Smooth muscle cell (in vitro differentiated cells): ENCODE data around the gene COL4A2. TPM values are rescaled to one million over a fixed set of nuclear protein-coding genes. Genes with fewer than 3 reads are reported as not detected.

ENCODE experiments used
- DNase-seq: peaks from one replicate; lab custom pipeline; 2025; ENCODE audit not compliant: unreplicated experiment; lab: John Stamatoyannopoulos, UW
- H2AFZ ChIP-seq: fragments of 200-600 bp; sonication (generic); 2 replicates; pipeline ENCODE4 v1.6.0; 2016; ENCODE audit warnings: antibody characterized with exemption, low read depth, mild to moderate bottlenecking
- H3F3A ChIP-seq: fragments of 200-600 bp; sonication (generic); 2 replicates; pipeline ENCODE4 v1.6.0; 2017; ENCODE audit warnings: antibody characterized with exemption, low read depth
- H3K27ac ChIP-seq: fragments of 200-600 bp; sonication (generic); 2 replicates; pipeline ENCODE4 v1.5.1; 2016; ENCODE audit warnings: low read depth, mild to moderate bottlenecking
- H3K27me3 ChIP-seq: fragments of 200-600 bp; sonication (generic); 2 replicates; pipeline ENCODE4 v1.6.1; 2016; ENCODE audit warnings: low read depth, mild to moderate bottlenecking
- H3K36me3 ChIP-seq: fragments of 200-600 bp; sonication (generic); 2 replicates; pipeline ENCODE4 v1.5.1; 2016; ENCODE audit warnings: low read depth
- H3K4me1 ChIP-seq: fragments of 200-600 bp; sonication (generic); 2 replicates; pipeline ENCODE4 v1.5.1; 2016; ENCODE audit warnings: low read depth
- H3K4me2 ChIP-seq: fragments of 200-600 bp; sonication (generic); 2 replicates; pipeline ENCODE4 v1.6.0; 2016; ENCODE audit warnings: mild to moderate bottlenecking
- H3K4me3 ChIP-seq: fragments of 200-600 bp; sonication (generic); 2 replicates; pipeline ENCODE4 v1.5.1; 2016; ENCODE audit warnings: mild to moderate bottlenecking
- H3K79me2 ChIP-seq: fragments of 200-600 bp; sonication (generic); 2 replicates; pipeline ENCODE4 v1.6.0; 2016; ENCODE audit warnings: low read depth, mild to moderate bottlenecking
- H3K9ac ChIP-seq: fragments of 200-600 bp; sonication (generic); 2 replicates; pipeline ENCODE4 v1.6.0; 2016; ENCODE audit warnings: low read depth
- H3K9me3 ChIP-seq: fragments of 200-600 bp; sonication (generic); replicated peaks from 2 replicates; pipeline ENCODE4 v1.5.1; 2016; ENCODE audit warnings: low read depth
- H4K20me1 ChIP-seq: fragments of 200-600 bp; sonication (generic); 2 replicates; pipeline ENCODE4 v1.6.0; 2016; ENCODE audit warnings: low read depth
- WGBS: methylation state at CpG from one replicate; pipeline ENCODE4 v1.1.7; 2016; ENCODE audit warnings: low lambda C conversion rate; 5-methylcytosine and 5-hydroxymethylcytosine counted together
- polyA plus RNA-seq: library from polyadenylated mRNA; unstranded; fragments of >200 nt; fragmentation: Nextera tagmentation; extraction: Ambion mirVana; gene quantifications from 2 replicates; pipeline ENCODE4 v1.2.1, GENCODE V29; 2016
- total RNA-seq: library from RNA; depleted of rRNA; stranded (reverse); fragments of >200 nt; gene quantifications from 2 replicates; pipeline ENCODE4 v1.2.3, GENCODE V29; 2014
- TF ChIP-seq, protein P1 (sequence below): fragments of 200-600 bp; sonication (generic); IDR thresholded peaks from 2 replicates; pipeline ENCODE4 v1.5.1; 2017; ENCODE audit warnings: borderline replicate concordance, mild to moderate bottlenecking, antibody characterized with exemption; ENCODE audit not compliant: insufficient read depth, poor library complexity, severe bottlenecking

The COL4A2 gene
- total and polyA plus RNA-seq, 2 experiments from 2014 or later = 1,456 to 2,786 TPM

DNA sequence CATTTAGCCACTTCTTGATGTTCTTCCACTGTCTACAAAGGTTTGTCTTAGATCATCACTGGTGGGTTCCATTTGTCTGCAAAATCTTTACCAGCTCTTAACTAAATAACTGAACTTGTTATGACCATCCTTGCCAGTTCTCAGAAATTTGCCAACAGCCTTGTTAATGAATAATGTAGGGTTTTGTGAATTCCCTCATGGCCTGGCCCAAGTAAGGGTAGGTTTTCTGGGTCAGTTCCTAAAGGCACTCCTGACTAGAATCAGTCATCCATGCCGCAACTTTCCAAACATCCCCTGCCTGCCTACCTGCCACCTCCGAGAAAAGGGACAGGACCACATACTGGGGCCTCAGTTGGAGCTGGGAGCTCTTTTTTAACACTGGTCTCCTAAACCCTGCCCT is 4.1 kb upstream of the COL4A2 start:
- H3K9ac ChIP-seq = no peak overlapping the region

DNA sequence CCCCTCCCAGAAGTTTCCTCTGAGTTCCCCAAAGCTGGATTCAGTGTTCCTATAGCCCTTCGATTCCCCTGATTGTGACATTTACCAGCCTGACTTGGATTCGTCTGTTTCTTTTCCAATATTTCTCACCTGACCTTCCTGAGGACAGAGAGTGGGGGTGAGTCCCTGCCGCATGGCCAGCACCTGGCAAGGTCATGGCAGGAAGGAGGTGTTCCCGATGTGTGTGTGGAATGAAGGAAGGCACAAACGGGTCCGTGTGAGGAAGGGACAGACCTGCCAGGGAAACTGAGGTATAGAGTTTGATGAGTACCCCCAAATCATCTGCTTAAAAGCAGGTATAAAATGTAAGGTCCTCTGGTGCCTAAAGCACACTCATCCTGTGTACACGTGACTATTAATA is 3.4 kb upstream of the COL4A2 start:
- no peak for DNase-seq
- Histone ChIP-seq H3K4me1 (peaks cover 65% of the 10 kb centered on the region), H3K4me2 (peak overlapping the region; percentile 97), H4K20me1 (peaks cover 98% of the 10 kb centered on the region), H3K27me3 (no peaks in the 10 kb centered on the region), H3K36me3 (no peaks in the 10 kb centered on the region), H3K27ac (peak overlapping the region; percentile 94), H3K4me3 (peak overlapping the region; percentile 93), H3K9ac (no peak overlapping the region), H2AFZ (no peak overlapping the region), H3K79me2 (peaks cover 98% of the 10 kb centered on the region), H3K9me3 (no peaks in the 10 kb centered on the region), H3F3A (peaks cover 53% of the 10 kb centered on the region)
- TF ChIP-seq, protein P1, sequence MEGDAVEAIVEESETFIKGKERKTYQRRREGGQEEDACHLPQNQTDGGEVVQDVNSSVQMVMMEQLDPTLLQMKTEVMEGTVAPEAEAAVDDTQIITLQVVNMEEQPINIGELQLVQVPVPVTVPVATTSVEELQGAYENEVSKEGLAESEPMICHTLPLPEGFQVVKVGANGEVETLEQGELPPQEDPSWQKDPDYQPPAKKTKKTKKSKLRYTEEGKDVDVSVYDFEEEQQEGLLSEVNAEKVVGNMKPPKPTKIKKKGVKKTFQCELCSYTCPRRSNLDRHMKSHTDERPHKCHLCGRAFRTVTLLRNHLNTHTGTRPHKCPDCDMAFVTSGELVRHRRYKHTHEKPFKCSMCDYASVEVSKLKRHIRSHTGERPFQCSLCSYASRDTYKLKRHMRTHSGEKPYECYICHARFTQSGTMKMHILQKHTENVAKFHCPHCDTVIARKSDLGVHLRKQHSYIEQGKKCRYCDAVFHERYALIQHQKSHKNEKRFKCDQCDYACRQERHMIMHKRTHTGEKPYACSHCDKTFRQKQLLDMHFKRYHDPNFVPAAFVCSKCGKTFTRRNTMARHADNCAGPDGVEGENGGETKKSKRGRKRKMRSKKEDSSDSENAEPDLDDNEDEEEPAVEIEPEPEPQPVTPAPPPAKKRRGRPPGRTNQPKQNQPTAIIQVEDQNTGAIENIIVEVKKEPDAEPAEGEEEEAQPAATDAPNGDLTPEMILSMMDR = no peak
- 71% methylated on average over 7 of the region's 7 CpGs for WGBS

More for the DNA sequence above, 4.1 kb upstream of the COL4A2 start:
- Histone ChIP-seq H3K4me2 (peak overlapping the region; percentile 97), H3K4me3 (peak overlapping the region; percentile 93), H3K27ac (peak overlapping the region; percentile 94), H3K27me3 (no peaks in the 10 kb centered on the region), H4K20me1 (peaks cover 98% of the 10 kb centered on the region), H3F3A (peaks cover 47% of the 10 kb centered on the region), H3K9me3 (no peaks in the 10 kb centered on the region), H3K36me3 (no peaks in the 10 kb centered on the region), H3K79me2 (peaks cover 98% of the 10 kb centered on the region), H2AFZ (no peak overlapping the region), H3K4me1 (peaks cover 69% of the 10 kb centered on the region)
- TF ChIP-seq, protein P1 = no peak
- DNase-seq = no peak
- 59% methylated on average over 2 of the region's 2 CpGs for WGBS

DNA sequence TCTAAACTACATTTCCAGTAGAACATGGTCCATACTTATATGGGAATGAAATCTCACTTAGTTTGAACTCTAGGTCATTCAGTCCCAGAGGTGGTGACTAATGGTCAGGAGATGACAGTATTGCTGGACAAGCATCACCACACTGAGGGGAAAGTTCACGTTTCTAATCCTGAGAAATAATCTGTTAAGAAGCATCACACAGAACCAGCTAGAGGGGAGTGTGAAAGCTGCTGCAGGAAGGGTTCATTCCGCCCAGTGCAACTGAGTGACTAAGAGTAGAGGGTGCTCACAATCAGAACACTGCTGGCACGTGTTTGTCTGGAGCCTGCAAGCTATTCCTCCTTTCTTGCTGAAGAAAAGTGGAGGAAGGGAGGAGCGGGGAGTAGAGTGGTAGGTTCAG is 2.8 kb upstream of the COL4A2 start:
- DNase-seq = no peak
- Histone ChIP-seq H3K36me3 (no peaks in the 10 kb centered on the region), H3K9me3 (no peaks in the 10 kb centered on the region), H3K27ac (peak overlapping the region; percentile 94), H3K9ac (peak overlapping the region; percentile 90), H4K20me1 (peaks cover 98% of the 10 kb centered on the region), H2AFZ (no peak overlapping the region), H3K79me2 (peaks cover 98% of the 10 kb centered on the region), H3K27me3 (no peaks in the 10 kb centered on the region), H3K4me2 (peak overlapping the region; percentile 97), H3F3A (peaks cover 59% of the 10 kb centered on the region), H3K4me3 (peak overlapping the region; percentile 93), H3K4me1 (peaks cover 60% of the 10 kb centered on the region)
- WGBS = 22% methylated on average over 4 of the region's 4 CpGs
- TF ChIP-seq, protein P1 = no peak

DNA sequence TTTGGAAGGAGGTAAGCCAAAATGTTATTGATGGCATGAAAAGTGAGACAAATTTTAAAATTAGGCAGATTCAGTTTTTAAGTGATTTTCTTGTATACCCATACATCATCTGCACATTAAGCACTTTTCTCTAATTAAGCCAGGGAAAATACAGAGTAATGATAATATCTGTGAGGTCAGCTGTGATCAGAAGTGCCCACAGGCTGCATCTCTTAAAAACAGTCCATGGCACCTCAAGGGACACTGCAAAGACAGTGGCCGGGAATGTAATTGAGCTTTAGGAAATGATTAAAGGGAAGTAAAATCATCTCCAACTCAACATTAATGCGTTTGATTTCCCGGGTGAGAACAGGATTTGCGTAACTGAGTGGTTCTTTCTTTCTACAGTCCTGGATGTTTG is 2.1 kb upstream of the COL4A2 start:
- H3K4me1 ChIP-seq = peaks cover 60% of the 10 kb centered on the region
- H4K20me1 ChIP-seq = peaks cover 98% of the 10 kb centered on the region
- no peak overlapping the region for H2AFZ ChIP-seq
- H3K27ac ChIP-seq = peak overlapping the region; percentile 94
- peak overlapping the region; percentile 90 for H3K9ac ChIP-seq
- H3K4me2 ChIP-seq = peak overlapping the region; percentile 97
- DNase-seq = no peak
- H3K27me3 ChIP-seq = no peaks in the 10 kb centered on the region
- no peaks in the 10 kb centered on the region for H3K36me3 ChIP-seq
- peaks cover 66% of the 10 kb centered on the region for H3F3A ChIP-seq
- H3K9me3 ChIP-seq = no peaks in the 10 kb centered on the region
- WGBS = 25% methylated on average over 4 of the region's 4 CpGs
- TF ChIP-seq, protein P1 = no peak
- peak overlapping the region; percentile 93 for H3K4me3 ChIP-seq
- peaks cover 98% of the 10 kb centered on the region for H3K79me2 ChIP-seq
